ENCODE measurements around the gene CNN3.

Gene CNN3

DNA sequence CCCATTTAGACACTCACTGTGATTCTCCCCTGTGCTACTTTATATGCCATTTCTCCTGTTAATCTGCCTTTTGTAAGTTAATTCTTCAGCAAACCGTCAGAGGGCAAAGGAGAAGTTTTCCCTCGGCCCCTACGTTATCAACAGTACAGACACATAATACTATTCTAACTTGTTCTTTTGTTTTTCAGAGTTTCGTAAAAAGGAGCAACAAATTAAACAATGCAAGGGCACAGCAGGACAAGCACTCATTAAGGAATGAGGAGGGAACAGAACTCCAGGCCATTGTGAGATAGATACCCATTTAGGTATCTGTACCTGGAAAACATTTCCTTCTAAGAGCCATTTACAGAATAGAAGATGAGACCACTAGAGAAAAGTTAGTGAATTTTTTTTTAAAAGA, 32.3 kb downstream of the CNN3 start:
- DNase-seq (ENCODE audit: extremely low spot score, insufficient read length, low read depth) (no peak), FAIRE-seq (no peak)

DNA sequence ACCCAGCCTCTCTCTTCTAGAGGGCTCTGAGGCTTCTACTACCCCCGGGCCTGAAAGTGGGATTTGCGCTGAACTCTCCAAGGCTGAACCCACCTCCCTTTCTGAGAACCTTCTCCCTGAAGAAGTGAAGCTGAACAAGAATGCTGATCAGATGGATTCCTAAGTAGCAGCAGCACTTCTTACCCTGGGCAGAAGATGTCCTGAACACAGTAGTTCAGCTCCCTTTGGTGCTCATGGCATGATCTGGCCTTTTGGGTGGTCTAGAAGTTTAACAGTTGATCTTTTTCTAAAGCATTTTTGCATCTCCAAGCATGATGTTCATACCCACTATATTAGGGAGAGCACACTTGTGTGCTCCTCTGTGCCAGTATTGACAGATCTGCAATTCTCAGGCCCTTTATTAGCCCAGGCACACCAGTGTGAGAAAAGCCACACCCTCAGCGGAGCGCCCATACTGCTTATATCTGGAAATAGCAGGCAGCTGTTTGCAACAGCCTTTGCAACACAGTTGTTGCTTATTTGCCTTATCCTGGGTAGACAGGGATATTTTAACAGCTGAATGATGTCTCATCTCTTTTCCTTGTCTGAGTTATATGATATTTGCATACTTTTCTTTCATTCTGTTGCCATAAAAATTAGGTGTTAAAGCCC, 34.2 kb downstream of the CNN3 start:
- DNase-seq (ENCODE audit: extremely low spot score, insufficient read length, low read depth) (no peak), FAIRE-seq (no peak)

DNA sequence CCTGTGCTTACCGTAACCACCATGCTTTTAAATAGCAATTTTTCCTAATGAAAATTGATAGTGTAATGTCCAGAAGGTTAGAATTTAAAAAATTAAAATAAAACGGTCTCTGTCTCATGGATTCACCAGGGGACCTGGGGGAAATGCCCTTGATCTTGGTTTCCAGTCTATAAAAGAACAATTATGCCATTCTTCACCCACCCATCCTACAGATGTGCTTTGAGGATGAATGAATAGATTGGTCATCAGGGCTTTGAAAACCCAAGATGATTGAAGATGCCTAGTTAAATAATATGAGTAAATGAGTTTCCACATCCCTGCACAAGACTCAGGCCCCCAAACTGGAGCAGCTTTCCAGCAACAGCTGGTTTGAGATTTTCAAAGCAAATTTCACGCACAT, 38.7 kb downstream of the CNN3 start:
- DNase-seq (ENCODE audit: extremely low spot score, insufficient read length, low read depth) (no peak), FAIRE-seq (no peak)

DNA sequence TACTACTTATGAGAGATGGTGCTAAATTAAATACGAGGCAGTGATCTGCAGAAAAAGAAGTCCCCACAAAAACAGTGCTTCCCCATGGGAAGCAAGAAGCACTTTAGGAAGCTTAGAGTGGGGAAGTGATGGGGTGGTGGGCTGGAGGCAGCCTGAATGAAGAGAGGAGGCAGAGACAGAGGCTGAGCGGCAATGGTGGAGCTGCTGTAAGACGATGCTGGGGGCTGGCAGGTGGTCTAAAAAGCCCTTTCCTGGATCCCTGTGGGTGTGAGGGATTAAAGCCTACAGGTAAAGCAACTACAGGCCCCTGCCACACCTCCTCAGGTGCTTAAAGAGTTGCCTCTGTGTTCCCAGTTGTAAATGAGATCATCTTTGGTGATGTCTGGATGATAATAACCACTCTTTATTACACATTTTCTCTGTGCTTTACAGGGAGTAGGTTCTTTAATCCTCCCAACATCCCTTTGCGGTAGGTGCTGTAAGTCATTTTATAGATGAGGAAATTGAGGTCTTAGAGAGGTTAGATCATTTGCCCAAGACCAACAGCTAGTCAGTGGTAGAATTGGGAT, 39.2 kb downstream of the CNN3 start:
- no peak for FAIRE-seq
- no peak for DNase-seq (ENCODE audit: extremely low spot score, insufficient read length, low read depth)

DNA sequence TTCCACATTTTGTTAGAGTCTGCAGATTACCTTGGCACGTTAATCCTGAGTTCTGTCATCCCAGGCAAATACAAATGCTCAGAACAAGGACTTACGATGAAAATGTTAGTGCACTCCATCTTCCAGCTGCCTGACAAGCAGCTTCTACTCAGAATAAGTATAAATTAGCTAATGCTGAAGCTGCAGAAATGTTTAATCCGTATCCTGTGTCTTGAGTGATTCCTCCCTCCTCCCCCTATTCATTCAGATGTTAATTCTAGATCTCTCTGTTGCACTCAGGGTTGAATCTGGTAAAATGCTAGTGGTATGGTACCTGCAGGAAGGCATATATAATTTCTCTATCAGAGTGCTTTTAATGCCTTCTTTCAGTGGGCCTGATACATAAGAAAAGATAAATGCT, 39.8 kb downstream of the CNN3 start:
- DNase-seq (ENCODE audit: extremely low spot score, insufficient read length, low read depth), result no peak
- FAIRE-seq, result no peak

DNA sequence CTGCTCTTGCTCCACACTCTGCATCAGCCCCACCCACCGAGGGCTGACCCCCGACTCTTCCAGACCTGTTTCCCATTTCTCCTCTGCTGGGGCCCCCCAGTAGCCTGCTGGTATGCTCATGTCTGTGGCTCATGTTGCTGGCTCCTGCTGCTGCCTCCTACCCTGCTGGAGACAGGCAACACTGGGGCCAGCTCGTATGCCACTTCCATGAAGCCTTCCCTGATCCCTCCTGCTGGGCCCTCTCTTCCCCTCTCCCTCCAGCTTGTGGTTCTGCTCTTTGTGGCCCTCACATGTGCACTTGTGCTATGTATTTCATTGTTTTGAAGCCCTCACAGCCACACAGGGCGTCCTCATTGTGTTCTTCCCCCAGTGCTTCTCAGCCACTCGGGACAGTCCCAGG, 40.5 kb downstream of the CNN3 start:
- no peak for DNase-seq (ENCODE audit: extremely low spot score, insufficient read length, low read depth)
- no peak for FAIRE-seq

DNA sequence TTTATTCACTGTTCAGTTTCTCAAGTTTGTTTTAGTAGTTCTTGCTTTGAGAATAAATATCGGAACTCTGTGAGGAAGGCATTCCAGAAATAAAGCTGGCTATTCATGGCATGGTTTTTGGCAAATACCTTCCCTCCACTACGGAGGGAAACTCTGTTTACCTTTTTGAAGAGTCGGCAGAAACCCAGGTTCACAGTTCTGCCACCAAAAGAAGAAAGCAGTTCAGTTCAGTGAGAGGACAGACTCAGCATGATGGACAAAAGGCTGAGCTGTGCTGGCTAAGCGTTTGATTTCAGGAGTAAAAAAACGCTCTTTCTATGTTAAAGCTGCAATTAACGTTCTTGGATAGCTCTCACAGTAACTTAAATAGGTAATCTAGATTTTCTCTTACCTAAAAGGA, 42.4 kb downstream of the CNN3 start:
- DNase-seq (ENCODE audit: extremely low spot score, insufficient read length, low read depth), result no peak
- FAIRE-seq, result no peak

DNA sequence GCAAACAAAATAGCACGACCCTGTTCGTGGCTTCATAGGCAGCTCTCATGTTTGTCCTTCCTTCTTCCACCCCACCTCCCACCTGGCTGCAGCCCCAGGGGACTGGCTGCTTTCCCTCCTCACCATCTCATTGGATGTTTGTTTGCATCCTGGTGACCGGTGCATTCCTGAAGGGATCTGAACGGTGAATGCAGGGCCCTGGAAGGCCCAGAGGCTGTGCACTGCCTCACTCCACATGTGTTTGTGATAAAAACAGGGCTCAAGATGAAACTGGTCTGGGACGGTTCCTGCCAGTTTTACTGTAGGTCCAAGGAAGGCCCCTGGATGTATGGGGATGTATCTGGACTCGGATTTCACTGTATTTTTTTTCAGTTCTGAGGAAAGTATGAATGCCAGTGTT, 42.8 kb downstream of the CNN3 start:
- no peak for FAIRE-seq
- DNase-seq (ENCODE audit: extremely low spot score, insufficient read length, low read depth), result no peak

DNA sequence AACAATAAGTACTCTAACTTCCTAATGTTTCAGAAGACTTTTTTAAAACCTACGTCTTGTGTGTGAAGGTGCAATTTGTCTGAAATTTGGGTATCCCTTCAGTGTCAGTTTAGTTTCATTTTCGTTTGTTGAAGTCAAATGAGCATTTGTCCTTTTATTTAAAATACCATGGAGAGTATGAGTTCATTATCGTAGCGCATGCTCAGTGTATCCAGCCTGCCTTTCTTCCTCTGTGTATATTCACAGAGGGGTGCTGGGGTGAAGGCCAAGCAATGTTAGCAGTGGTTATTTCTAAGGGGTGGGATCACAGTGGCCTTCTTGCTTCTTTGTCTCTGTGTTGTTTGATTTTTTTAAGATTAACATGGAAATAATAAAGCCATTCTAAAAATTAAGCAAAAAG, 43.2 kb downstream of the CNN3 start:
- peak; percentile 42 for FAIRE-seq
- DNase-seq (ENCODE audit: extremely low spot score, insufficient read length, low read depth), result no peak

DNA sequence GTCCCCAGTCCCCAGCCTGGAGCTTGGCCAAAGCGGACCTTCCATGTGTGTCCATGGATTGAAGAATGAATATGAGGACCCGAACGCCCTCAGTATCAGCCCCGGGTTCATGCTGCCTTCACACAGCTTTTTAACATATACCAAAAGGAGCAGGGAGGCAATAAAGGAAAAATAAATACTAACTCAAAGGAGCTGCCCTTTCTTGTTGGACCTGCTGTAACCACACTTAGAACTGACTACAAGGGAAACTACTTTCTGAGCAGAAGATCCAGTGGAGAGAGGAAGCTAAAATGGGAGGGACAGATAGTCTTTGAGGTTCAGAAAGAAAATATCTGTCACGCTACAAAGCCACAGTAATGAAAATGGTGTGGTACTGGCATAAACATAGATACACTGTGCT, 48.6 kb downstream of the CNN3 start:
- FAIRE-seq (no peak), DNase-seq (ENCODE audit: extremely low spot score, insufficient read length, low read depth) (no peak)

DNA sequence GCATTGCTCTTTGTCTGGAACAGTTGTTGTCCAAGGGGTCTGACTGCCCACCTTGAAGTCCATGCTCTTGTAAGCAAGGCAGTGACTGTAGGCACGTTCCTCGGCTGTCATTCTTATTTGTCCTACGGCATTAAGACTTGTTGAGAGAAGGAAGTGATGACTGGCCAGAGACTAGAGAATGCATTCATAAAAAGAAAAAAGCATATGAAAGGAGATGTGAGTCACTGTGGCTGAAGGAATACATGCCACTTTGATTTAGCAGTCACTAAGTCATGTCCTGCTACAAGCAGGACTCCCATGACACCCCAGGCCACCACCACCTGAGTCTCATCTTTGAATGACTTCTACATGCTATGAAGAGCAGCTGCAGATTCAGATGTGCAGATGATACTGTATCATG, 50.5 kb downstream of the CNN3 start:
- DNase-seq (ENCODE audit: extremely low spot score, insufficient read length, low read depth) (no peak), FAIRE-seq (no peak)

DNA sequence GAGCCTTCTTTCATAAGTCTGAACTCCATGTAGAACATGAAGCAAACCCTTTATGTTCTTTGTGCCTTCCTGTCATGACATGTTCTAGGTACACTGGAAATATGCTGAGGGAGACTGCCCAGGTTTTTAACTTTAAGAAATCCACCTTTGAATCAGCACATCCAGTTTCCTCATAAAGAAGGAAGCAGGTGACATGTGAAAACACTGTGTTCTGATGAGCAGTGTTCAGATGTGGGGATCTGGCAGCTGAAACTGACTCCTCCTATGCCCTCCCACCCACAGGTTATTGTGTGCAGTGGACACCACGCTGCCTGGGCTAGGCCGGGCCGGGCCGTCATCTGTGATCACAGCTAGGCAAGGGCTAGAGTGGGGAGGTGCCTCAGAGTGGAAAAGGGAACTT, 51.1 kb downstream of the CNN3 start:
- DNase-seq (ENCODE audit: extremely low spot score, insufficient read length, low read depth), result no peak
- no peak for FAIRE-seq

DNA sequence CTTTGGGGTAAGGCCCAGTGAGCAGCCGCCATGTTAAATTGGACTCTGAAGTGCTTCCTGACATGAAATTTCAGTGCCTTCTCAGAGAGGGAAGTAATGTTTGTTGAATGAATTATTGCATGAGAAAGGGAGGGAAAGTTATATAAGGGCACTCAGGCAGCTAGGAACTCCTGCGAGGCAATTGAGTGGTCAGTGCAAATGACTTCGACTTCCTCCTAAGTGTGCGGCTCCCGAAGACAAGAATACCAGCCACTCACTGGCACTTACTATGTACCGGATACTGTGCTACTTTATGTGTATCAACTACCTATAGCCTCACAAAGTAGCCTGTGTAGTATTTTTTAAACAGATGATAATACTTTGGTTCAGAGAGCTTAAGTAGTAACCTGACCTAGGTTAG, 52.5 kb downstream of the CNN3 start:
- no peak for DNase-seq (ENCODE audit: extremely low spot score, insufficient read length, low read depth)
- no peak for FAIRE-seq

DNA sequence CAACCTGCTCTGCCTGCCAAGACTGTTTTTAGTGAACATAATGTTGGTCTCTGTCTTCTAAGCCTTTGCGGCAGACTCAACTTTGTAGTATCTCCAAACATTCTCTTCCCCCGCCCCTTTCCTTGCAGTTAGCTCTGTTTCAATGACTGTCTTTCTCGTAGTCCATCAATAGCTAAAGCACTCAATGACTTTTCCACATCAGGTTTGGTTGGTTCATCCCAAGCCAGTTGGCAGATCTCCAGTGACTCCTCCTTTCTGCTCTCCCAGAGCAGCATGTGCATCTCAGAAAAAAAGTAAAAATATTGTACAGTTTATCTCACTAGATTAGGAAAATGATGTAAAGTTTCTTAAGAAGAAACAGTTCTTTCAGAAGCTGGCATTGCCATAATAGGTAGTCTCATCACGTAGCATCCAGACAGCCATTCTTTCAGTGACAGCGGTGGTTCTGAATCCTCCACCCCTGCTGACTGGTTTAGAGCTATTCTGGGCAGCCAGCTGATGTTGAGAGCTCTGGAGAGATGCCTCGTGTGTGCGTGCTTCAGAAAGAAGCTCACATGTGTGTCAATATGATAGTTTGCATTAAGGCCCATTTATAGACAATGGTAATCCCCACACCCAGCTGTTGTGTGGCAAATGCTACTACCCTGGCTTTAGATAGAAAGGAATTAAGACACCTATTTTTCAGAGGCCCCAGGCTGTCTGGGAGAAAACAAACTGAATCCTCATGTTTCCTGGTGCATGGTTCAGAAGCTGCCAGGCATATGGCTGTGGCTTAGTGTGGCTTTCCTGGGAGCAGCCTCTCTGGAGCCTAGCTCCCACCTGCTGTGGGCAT, 53.2 kb downstream of the CNN3 start:
- FAIRE-seq, result no peak

DNA sequence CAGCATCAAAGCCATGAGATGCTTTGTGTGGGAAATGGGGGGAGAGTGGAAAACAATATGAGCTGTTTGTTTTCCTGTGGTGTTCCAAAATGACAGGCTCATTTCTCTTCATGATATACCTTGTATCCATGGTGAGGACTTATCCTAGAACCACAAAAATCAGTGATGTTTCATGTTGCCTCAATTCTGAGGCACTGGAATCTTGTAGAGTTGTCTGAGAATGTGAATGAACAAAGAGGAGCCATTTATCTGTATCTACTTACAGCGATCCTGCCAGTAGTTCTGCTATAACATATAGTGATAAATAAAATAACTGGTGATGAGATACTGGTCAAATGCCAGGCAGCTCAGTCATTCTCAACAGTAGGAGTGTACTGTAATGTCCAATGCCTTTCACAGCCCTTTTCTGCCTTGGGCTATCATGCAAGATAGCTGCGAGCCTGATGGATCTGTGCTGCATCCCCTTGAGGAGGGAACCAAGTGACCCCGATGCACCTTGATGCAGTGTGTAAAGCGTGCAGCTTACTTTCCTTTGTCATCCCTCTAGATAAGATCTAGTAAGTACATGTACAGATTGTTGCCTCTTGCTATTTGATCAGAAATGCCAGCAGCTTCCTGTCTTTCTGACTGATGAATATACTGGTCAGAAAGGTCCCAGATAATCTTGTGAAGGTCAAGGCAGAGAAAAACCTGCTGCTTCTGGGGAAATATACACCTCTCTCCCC, 54.0 kb downstream of the CNN3 start:
- DNase-seq (ENCODE audit: extremely low spot score, insufficient read length, low read depth), result no peak

More for the DNA sequence above, 53.2 kb downstream of the CNN3 start:
- DNase-seq (ENCODE audit: extremely low spot score, insufficient read length, low read depth), result no peak

DNA sequence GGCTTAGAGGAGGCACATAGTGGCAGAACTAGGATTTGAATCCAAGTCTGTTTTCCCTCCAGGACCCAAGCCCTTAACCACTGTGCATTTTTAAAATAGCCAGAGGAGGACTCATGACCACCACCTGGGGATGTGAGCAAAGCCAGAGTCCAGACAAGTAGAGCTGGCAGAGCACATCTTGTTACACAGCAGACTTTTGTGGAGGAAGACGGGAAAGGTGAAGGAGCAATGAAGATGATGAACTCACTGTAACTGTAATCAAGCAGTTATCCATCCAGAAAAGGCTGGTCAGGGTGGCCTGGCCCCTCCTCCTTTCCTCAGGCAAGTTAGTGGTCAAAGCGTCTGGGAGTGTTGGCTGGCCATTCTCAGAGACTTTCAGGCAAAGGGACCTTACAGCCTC, 55.9 kb downstream of the CNN3 start:
- DNase-seq (ENCODE audit: extremely low spot score, insufficient read length, low read depth) (no peak), FAIRE-seq (no peak)

More for the DNA sequence above, 54.0 kb downstream of the CNN3 start:
- FAIRE-seq, result no peak

DNA sequence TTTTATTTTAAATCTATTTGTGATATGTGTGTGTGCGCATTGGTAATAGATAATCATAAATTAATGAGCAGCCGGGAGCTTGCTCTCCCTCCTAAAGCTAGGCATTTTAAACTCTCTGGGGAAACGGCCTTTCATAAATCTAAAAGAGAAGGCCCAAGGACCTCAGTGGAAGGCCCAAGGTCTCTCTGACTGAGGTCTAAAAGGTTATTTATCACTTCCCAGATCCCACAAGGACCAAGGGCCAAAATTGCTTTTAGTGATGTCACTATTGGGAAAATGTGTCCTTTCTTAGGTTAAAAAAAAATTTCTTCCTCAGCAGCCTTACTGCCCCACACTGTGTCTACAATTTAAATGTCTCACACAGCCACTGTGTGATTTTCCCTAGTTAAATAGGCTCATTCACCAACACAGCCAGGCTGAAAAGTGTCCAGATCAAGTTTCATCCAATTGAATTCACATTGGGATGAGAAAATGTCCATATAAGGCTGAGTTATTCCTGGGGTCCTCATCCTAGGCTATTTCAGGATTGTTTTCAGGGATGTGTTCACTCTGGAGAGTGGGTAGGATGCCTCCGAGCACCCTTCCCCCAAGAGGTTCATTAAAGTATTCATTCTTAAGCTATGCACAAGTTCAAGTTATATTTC, 60.6 kb downstream of the CNN3 start:
- DNase-seq (ENCODE audit: extremely low spot score, insufficient read length, low read depth), result no peak
- no peak for FAIRE-seq

DNA sequence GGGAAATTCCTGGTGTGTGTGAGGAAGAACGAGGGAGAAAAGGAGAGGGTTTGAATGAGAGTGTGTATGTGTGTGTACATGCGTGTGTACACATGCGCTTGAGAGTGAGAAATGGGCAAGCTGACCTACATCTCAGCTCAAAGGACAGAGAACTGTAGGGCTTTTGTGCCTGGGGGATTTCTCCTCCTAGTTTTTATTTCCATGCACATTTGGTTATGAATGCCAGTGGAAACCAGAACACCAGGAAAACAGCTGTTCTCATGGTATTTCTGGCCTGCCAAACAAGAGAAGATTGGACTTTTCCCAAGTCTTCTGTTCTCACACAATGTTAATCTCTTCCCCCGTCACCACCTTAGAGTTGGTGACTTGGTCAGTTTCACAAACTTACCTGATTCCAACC, 61.5 kb downstream of the CNN3 start:
- no peak for FAIRE-seq
- no peak for DNase-seq (ENCODE audit: extremely low spot score, insufficient read length, low read depth)

DNA sequence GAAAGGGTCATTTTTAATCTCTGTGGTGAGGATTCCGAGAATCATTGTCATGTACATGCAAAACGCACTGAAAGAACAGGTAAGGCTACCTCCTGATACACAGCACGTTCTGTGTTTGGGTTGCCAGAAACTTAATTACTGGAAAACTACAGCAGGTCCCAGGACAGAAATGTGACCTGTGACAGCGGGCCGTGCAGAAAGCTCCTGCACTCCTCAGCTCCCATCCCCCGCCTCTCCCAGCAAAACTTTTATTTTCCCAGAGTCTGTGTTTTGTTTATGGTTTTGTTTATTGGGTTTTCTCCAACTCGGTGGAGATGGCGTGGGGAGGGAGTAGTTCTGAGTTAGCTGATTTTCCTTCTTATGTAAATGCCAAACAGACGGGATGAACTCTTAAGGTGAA, 62.1 kb downstream of the CNN3 start:
- DNase-seq (ENCODE audit: extremely low spot score, insufficient read length, low read depth), result no peak
- FAIRE-seq, result no peak

DNA sequence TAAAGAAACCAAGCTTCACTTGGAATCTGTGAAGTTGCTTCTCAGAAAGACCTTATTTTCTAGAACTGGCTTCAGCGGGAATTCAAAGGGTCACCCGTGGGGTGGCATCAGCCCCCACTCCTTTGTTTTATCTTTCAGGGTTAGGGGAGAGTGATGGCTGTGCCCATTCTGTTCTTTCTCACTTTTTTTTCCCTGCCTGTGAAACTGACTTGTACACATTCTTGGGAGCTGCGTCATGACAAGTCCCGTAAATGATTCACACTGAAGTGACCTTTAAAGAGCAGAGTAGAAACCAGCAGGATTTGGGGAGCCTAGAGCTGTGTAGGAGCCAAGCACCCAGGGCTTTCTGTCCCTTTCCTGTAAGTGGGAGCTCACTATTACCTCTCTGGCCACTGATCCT, 63.0 kb downstream of the CNN3 start:
- DNase-seq (ENCODE audit: extremely low spot score, insufficient read length, low read depth), result no peak
- no peak for FAIRE-seq
